GM23338 (cell line): Measurements from ENCODE around the gene HCRT. TPM values are rescaled to one million over a fixed set of nuclear protein-coding genes. Genes with fewer than 3 reads are reported as not detected.

Source experiments
- ATAC-seq: fragments of 200-7000 bp; cut with Tn5 transposase; 3 replicates; pipeline ENCODE4 v1.9.1; 2020
- DNase-seq: peaks from one replicate; pipeline ENCODE4 v3.0.0-alpha.2; 2015; ENCODE audit warnings: low spot score
- H2AFZ ChIP-seq: fragments of 200-600 bp; sonication (generic); 2 replicates; pipeline ENCODE4 v1.8.0; 2016; ENCODE audit warnings: antibody characterized with exemption, mild to moderate bottlenecking, moderate library complexity
- H3F3A ChIP-seq: fragments of 200-600 bp; sonication (generic); replicated peaks from 2 replicates; pipeline ENCODE4 v1.8.0; 2017; ENCODE audit warnings: antibody characterized with exemption, mixed run types, low read depth
- H3K27ac ChIP-seq: fragments of 200-600 bp; sonication (generic); 2 replicates; pipeline ENCODE4 v1.6.1; 2016; ENCODE audit warnings: low read depth
- H3K27me3 ChIP-seq: fragments of 200-600 bp; sonication (generic); 2 replicates; pipeline ENCODE4 v1.8.0; 2016; ENCODE audit warnings: mild to moderate bottlenecking, mixed run types, moderate library complexity; ENCODE audit not compliant: insufficient read depth
- H3K36me3 ChIP-seq: fragments of 200-600 bp; sonication (generic); 2 replicates; pipeline ENCODE4 v1.8.0; 2016; ENCODE audit warnings: mild to moderate bottlenecking; ENCODE audit not compliant: insufficient read depth
- H3K4me1 ChIP-seq: fragments of 200-600 bp; sonication (generic); 2 replicates; pipeline ENCODE4 v1.8.0; 2016; ENCODE audit warnings: mild to moderate bottlenecking, moderate library complexity; ENCODE audit not compliant: insufficient read depth
- H3K4me2 ChIP-seq: fragments of 200-600 bp; sonication (generic); 2 replicates; pipeline ENCODE4 v1.7.1; 2017; ENCODE audit warnings: mixed run types
- H3K4me3 ChIP-seq: fragments of 200-600 bp; sonication (generic); 2 replicates; pipeline ENCODE4 v1.6.1; 2016; ENCODE audit warnings: mixed run types
- H3K79me2 ChIP-seq: fragments of 200-600 bp; sonication (generic); replicated peaks from 2 replicates; pipeline ENCODE4 v1.8.0; 2017; ENCODE audit warnings: mild to moderate bottlenecking; ENCODE audit not compliant: insufficient read depth
- H3K9me2 ChIP-seq: fragments of 200-600 bp; sonication (generic); 2 replicates; pipeline ENCODE4 v1.8.0; 2017; ENCODE audit not compliant: insufficient read depth
- H4K20me1 ChIP-seq: fragments of 200-600 bp; sonication (generic); replicated peaks from 2 replicates; pipeline ENCODE4 v1.8.0; 2017; ENCODE audit warnings: mild to moderate bottlenecking; ENCODE audit not compliant: insufficient read depth
- H3K27ac Mint-ChIP-seq: 2 replicates; pipeline ENCODE4 v1.8.0; 2020; ENCODE audit warnings: inconsistent platforms, mild to moderate bottlenecking, moderate library complexity, mixed read lengths
- H3K27me3 Mint-ChIP-seq: 3 replicates; pipeline ENCODE4 v1.8.0; 2022; ENCODE audit warnings: low read depth, mild to moderate bottlenecking, moderate library complexity, mixed read lengths, inconsistent platforms; ENCODE audit not compliant: insufficient read depth, poor library complexity
- H3K36me3 Mint-ChIP-seq: 3 replicates; pipeline ENCODE4 v1.8.0; 2021; ENCODE audit warnings: low read depth, mild to moderate bottlenecking, inconsistent platforms, moderate library complexity, mixed read lengths
- H3K4me1 Mint-ChIP-seq: 3 replicates; pipeline ENCODE4 v1.8.0; 2020; ENCODE audit warnings: mild to moderate bottlenecking, inconsistent platforms, mixed read lengths
- H3K4me3 Mint-ChIP-seq: 3 replicates; pipeline ENCODE4 v1.8.0; 2021; ENCODE audit warnings: moderate library complexity, mild to moderate bottlenecking, inconsistent platforms, mixed read lengths
- H3K9me3 Mint-ChIP-seq: 3 replicates; pipeline ENCODE4 v1.8.0; 2020; ENCODE audit warnings: moderate library complexity, mild to moderate bottlenecking, inconsistent platforms, mixed read lengths
- CREB1 ChIP-seq: fragments of 250-450 bp; sonication (Bioruptor Pico); IDR thresholded peaks from 2 replicates; pipeline ENCODE4 v1.5.0; 2020; ENCODE audit warnings: low read depth, mild to moderate bottlenecking, moderate library complexity
- EZH2 ChIP-seq: fragments of 200-600 bp; sonication (generic); IDR thresholded peaks from one replicate; pipeline ENCODE4 v1.8.0; 2017; ENCODE audit warnings: antibody characterized with exemption, mild to moderate bottlenecking, low read depth; ENCODE audit not compliant: unreplicated experiment
- JUNB ChIP-seq: IDR thresholded peaks from one replicate; pipeline ENCODE4 v1.6.1; 2016; ENCODE audit warnings: antibody characterized with exemption; ENCODE audit not compliant: unreplicated experiment
- NANOG ChIP-seq: IDR thresholded peaks from 2 replicates; pipeline ENCODE4 v1.6.1; 2016; ENCODE audit warnings: antibody characterized with exemption, borderline replicate concordance
- POLR2AphosphoS5 ChIP-seq: IDR thresholded peaks from 2 replicates; pipeline ENCODE4 v1.6.1; 2016; ENCODE audit warnings: antibody characterized with exemption, low read depth
- STAT1 ChIP-seq: IDR thresholded peaks from one replicate; pipeline ENCODE4 v1.6.1; 2016; ENCODE audit warnings: antibody characterized with exemption; ENCODE audit not compliant: unreplicated experiment
- ZNF114 ChIP-seq: fragments of 250-450 bp; sonication (Bioruptor Pico); IDR thresholded peaks from 2 replicates; pipeline ENCODE4 v1.5.0; 2020; ENCODE audit warnings: mild to moderate bottlenecking, moderate library complexity
- ZNF331 ChIP-seq: fragments of 250-450 bp; sonication (Bioruptor Pico); IDR thresholded peaks from 2 replicates; pipeline ENCODE4 v1.5.0; 2020; ENCODE audit warnings: low read depth, mild to moderate bottlenecking, moderate library complexity
- polyA plus RNA-seq: library from polyadenylated mRNA; unstranded; fragments of >200 nt; fragmentation: Nextera tagmentation; extraction: Ambion mirVana; gene quantifications from 2 replicates; pipeline ENCODE4 v1.2.1, GENCODE V29; 2016
- total RNA-seq: library from RNA; depleted of rRNA; stranded (reverse); fragments of >200 nt; shearing (Covaris generic); gene quantifications from 2 replicates; pipeline ENCODE4 v1.2.3, GENCODE V29; 2014
- TF ChIP-seq, protein P1 (sequence below), 2 experiments: fragments of 200-600 bp in 1 of 2; sonication (generic) in 1 of 2; conservative IDR thresholded peaks; 2 replicates each; pipeline versions ENCODE4 v1.5.1 to v1.6.1; 2016 to 2017; ENCODE audit warnings: antibody characterized with exemption in 2 of 2, low read depth in 2 of 2, mild to moderate bottlenecking in 2 of 2, moderate library complexity in 1 of 2
- TF ChIP-seq, protein P2 (sequence below): IDR thresholded peaks from one replicate; pipeline ENCODE4 v1.6.1; 2018; ENCODE audit warnings: antibody characterized with exemption; ENCODE audit not compliant: unreplicated experiment
- TF ChIP-seq, protein P3 (sequence below): IDR thresholded peaks from 2 replicates; pipeline ENCODE4 v1.6.1; 2016; ENCODE audit warnings: antibody characterized with exemption

Gene HCRT
- total and polyA plus RNA-seq, 2 experiments from 2014 or later = not detected

DNA sequence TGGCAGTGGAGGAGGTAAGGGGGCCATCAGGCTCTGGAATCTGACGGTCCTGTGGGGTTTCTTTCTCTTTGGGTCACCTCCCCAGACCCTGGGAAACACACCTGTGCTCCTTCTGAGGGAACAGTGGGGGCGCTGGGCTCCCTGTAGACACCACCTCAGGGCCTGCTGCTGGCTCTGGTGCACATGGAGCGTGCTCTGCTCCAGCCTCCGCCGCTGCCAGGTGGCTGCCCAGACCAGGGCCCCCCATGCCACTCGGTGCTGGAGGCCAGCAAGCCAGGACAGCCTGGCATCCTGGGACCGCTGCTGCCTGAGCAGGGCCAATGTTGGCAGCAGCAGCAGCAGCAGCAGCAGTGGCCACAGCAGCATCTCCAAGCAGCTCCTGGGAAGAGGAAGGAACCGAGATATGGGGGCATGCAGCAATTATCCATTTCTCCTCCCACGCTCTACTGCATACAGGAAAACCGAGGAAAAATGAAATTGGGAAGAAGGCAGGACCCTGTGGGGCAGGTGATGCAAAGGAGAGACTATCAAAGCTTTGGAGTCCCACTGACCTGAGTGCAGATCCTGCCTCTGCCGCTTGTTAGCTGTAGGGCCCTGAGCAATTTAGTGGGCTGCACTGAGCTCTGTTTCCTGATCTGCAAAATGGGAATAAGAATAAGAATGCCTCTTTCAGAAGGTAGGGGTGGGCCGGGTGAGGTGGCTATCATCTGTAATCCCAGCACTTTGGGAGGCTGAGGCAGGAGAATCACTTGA is 8.1 kb upstream of the HCRT start:
- Histone ChIP-seq H3K27ac (no peak overlapping the region), H3K9me2 (no peaks in the 10 kb centered on the region), H3F3A (0 out of 2 replicates have a peak, but pooled peaks cover 5% of the 10 kb centered on the region), H3K79me2 (no peaks in the 10 kb centered on the region), H3K36me3 (no peaks in the 10 kb centered on the region), H3K27me3 (no peaks in the 10 kb centered on the region), H2AFZ (no peak overlapping the region; the same call in 1 of the 2 replicates), H4K20me1 (no peaks in the 10 kb centered on the region), H3K4me3 (peak overlapping the region; percentile 36; the same call in 1 of the 2 replicates), H3K4me2 (0 out of 2 replicates have a peak overlapping the region, but pooled peaks have one; percentile 63), H3K4me1 (peaks cover 5% of the 10 kb centered on the region)
- DNase-seq = peak; percentile 24
- Mint-ChIP-seq H3K9me3 (no peaks in the 10 kb centered on the region), H3K4me3 (peak overlapping the region; percentile 70; the same call in 2 of the 3 replicates), H3K27me3 (peaks cover 10% of the 10 kb centered on the region), H3K4me1 (peaks cover 14% of the 10 kb centered on the region), H3K36me3 (no peaks in the 10 kb centered on the region), H3K27ac (no peak overlapping the region; the same call in 1 of the 2 replicates)
- peak; percentile 19 for ATAC-seq
- no peak for TF ChIP-seq JUNB
- TF ChIP-seq EZH2 = no peak
- TF ChIP-seq, protein P1, sequence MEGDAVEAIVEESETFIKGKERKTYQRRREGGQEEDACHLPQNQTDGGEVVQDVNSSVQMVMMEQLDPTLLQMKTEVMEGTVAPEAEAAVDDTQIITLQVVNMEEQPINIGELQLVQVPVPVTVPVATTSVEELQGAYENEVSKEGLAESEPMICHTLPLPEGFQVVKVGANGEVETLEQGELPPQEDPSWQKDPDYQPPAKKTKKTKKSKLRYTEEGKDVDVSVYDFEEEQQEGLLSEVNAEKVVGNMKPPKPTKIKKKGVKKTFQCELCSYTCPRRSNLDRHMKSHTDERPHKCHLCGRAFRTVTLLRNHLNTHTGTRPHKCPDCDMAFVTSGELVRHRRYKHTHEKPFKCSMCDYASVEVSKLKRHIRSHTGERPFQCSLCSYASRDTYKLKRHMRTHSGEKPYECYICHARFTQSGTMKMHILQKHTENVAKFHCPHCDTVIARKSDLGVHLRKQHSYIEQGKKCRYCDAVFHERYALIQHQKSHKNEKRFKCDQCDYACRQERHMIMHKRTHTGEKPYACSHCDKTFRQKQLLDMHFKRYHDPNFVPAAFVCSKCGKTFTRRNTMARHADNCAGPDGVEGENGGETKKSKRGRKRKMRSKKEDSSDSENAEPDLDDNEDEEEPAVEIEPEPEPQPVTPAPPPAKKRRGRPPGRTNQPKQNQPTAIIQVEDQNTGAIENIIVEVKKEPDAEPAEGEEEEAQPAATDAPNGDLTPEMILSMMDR (conservative IDR thresholded peaks at IDR 0.05; ENCODE audit: low read depth in 2 of 2) = peak in 1 of 2 experiments; percentile 34; a peak in 1 of 4 replicates
- no peak for TF ChIP-seq ZNF331 (CRISPR knock-in tag)

DNA sequence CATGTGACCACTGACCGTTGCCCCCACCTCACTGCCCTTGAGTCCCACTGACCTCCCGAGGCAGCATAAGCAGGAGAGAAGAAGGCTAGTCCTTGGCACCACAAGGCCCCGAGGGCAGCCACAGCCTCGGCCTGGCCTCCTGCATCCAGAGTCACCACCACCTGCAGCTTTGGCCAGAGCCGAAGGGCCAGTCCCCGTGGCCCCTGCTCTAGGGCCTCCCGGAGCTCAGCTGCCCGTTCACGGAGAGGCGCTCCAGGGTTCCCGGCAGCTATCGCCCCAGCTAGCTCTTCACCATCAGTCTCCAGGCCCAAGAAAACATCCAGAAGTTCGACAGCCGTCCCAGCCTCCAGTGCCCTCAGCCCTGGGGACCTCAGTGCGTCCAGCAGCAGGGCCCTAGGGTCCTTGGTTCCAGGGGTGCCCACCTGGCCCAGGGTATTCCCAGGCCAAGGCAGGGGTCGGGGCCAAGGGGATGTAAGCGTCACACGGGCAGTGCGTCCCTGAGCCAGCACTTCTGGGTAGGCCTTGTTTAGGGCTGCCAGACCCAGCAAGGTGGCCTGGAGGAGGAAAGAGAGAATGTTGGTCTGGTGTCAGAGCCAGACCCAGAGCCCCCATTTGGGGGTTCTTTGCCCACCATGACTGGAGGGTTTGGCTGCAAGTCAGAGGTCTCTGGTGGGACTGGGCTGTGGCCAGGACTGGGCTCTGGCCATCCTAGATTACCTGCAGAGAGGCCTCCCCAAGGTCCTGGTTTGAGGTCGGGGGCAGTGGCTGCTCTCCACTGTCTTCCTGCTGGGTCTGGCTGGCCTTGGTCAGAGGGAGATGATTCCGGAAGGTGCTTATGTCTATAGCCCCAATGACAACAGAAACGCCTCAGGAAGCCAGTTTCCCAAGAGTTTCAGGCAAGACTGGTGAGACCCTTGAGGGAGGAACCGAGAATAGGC is 7.2 kb upstream of the HCRT start:
- Histone ChIP-seq H3K4me1 (peaks cover 5% of the 10 kb centered on the region), H2AFZ (no peak overlapping the region), H3K27ac (no peak overlapping the region), H3K79me2 (no peaks in the 10 kb centered on the region), H3K36me3 (no peaks in the 10 kb centered on the region), H3F3A (0 out of 2 replicates have a peak, but pooled peaks cover 4% of the 10 kb centered on the region), H4K20me1 (no peaks in the 10 kb centered on the region), H3K4me2 (no peak overlapping the region), H3K4me3 (no peak overlapping the region), H3K27me3 (no peaks in the 10 kb centered on the region), H3K9me2 (no peaks in the 10 kb centered on the region)
- Mint-ChIP-seq H3K4me1 (peaks cover 14% of the 10 kb centered on the region), H3K9me3 (no peaks in the 10 kb centered on the region), H3K27me3 (peaks cover 12% of the 10 kb centered on the region), H3K27ac (no peak overlapping the region), H3K36me3 (no peaks in the 10 kb centered on the region), H3K4me3 (no peak overlapping the region)
- no peak for ATAC-seq
- DNase-seq = no peak
- TF ChIP-seq CREB1 (CRISPR knock-in tag) = no peak
- no peak for TF ChIP-seq STAT1
- TF ChIP-seq, protein P2, sequence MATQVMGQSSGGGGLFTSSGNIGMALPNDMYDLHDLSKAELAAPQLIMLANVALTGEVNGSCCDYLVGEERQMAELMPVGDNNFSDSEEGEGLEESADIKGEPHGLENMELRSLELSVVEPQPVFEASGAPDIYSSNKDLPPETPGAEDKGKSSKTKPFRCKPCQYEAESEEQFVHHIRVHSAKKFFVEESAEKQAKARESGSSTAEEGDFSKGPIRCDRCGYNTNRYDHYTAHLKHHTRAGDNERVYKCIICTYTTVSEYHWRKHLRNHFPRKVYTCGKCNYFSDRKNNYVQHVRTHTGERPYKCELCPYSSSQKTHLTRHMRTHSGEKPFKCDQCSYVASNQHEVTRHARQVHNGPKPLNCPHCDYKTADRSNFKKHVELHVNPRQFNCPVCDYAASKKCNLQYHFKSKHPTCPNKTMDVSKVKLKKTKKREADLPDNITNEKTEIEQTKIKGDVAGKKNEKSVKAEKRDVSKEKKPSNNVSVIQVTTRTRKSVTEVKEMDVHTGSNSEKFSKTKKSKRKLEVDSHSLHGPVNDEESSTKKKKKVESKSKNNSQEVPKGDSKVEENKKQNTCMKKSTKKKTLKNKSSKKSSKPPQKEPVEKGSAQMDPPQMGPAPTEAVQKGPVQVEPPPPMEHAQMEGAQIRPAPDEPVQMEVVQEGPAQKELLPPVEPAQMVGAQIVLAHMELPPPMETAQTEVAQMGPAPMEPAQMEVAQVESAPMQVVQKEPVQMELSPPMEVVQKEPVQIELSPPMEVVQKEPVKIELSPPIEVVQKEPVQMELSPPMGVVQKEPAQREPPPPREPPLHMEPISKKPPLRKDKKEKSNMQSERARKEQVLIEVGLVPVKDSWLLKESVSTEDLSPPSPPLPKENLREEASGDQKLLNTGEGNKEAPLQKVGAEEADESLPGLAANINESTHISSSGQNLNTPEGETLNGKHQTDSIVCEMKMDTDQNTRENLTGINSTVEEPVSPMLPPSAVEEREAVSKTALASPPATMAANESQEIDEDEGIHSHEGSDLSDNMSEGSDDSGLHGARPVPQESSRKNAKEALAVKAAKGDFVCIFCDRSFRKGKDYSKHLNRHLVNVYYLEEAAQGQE = no peak
- TF ChIP-seq POLR2AphosphoS5 = no peak
- TF ChIP-seq, protein P1 (conservative IDR thresholded peaks at IDR 0.05; ENCODE audit: low read depth in 2 of 2) = no peak
- TF ChIP-seq, protein P3, sequence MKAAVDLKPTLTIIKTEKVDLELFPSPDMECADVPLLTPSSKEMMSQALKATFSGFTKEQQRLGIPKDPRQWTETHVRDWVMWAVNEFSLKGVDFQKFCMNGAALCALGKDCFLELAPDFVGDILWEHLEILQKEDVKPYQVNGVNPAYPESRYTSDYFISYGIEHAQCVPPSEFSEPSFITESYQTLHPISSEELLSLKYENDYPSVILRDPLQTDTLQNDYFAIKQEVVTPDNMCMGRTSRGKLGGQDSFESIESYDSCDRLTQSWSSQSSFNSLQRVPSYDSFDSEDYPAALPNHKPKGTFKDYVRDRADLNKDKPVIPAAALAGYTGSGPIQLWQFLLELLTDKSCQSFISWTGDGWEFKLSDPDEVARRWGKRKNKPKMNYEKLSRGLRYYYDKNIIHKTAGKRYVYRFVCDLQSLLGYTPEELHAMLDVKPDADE = no peak
- TF ChIP-seq NANOG = no peak
- no peak for TF ChIP-seq ZNF114 (CRISPR knock-in tag)
- TF ChIP-seq EZH2 = no peak
